NOMO-1 treated with dmso at 0.1 percent for 144 hours (cell line): ENCODE results near the gene PPP6R2.

Experiments used
- DNase-seq: peaks from one replicate; lab custom pipeline; 2025; ENCODE audit not compliant: unreplicated experiment; lab: John Stamatoyannopoulos, UW

The PPP6R2 gene

DNA sequence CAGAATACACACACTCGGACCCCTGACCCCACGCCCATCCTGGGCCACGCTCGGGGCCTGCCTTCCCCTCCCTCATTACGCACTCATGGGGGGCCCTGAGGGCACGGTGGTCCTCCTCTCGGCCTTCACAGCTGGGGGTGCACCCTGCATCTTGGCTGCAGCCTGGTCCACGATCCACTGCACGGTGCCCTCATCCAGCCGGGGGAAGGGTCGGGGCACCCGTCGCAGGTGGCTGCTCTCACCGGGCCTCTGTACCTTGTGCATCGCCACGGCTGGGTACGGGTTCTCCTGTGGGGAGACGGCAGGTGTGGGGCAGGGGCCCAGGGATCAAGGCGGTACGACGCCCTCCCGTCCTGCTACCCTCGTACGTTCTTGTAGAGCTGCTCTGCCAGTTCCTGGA lies 121.3 kb downstream of the PPP6R2 start:
- no peak for DNase-seq

DNA sequence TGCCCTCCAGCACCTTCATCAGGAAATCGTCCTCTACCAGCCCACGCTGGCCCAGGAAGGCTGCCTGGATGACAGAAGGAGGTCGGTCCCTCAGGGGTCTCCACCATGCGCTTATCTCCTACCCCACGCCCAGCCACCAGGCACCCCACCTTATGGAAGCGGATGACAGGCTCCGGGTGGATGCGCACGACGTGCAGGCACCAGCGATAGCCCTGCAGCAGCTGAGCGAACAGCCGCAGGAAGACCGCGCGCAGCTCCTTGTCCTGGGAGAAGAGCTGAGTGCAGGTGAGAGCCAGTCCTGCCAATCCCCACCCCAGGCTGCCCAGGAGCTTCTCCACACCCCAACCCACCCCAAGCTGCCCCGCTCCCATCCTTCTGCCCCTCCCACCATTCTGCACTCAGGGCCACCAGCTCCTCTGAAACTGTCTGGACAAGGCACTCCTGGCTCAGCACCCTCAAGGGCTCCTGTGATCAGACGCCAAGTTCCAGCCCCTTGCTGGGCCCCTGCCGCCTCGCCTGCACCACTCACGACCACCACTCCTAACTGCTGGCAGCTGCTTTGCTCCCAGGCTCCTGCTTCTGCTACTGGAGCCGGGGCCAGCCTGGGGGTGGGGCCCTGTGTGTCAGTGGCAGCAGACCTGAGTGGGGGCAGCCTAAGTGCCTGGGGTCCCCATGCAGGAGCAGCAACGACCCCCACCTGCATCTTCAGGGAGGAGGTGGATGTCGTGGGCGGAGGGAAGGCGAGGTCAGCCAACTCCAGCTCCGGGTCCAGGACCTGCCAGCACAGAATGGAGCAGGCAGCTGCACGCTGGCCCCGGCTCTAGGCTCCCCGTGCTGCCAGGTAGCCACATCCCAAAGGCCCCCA lies 122.2 kb downstream of the PPP6R2 start:
- no peak for DNase-seq

DNA sequence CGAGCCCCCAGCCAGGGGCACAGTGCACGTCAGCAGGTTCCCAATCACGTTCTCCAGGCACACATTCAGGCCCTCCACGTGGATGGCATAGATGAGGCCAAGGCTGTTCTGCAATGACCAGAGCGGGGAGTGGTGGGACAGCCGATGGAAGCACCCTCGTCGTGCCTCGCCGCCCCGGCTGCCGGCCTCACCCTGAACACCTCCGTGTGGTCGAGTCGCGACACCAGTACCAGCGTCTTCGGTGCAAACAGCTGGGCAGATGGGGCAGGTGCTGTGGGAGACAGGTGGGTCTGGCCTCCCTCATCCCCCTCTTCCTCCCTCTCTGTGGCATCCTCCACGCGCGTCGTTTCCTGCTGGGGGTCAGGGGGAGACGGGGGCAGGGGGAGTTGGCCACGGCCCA lies 124.2 kb downstream of the PPP6R2 start:
- no peak for DNase-seq

DNA sequence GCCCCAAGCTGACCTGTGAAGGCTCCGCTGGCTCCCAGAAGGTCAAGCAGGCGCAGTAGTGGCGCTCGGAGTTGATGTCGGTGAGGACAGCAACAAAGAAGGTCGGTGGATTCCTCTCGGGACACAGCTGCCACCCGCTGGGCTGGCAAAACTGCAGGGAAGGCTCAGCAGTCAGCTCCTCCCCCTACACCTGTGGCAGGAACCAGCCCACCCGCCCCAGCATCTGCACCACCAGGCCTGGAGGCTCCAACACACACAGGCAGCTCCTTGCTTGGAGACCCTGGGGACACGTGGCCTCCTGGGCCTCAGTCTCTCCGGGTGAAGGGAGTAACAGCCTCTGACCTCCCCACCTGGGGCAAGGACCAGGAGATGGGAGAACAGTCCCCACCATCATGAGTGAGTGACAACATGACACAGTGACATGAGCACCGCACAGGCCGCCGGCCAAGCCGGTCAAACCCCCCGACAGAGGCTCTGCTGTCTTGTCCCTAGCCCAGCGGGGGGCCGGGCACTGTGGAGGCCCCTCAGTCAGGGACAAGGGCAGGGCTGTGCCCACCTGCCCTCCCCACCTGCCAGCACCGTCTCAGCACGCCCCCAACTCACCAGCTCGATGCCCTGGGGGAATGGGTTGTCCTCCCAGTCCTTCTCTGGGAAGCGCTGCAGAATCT lies 124.8 kb downstream of the PPP6R2 start:
- no peak for DNase-seq

DNA sequence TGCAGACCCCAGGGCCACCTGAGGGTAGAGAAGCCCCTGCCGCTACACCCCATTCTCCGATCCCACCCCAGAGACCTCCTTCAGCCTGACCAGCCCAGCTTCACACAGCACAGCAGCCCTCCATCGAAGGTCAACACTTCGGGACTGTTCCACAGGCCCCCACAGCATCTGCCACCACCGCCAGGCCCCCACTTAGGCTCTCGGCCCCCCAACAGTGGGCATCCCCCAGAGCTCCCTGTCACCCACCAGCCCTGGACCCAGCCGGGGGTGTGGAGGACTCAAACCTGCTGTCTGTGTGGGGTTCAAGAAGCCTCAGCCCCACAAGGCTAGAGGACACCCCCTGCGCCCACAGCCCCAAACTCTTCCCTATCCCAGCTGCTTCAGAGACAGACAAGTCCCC lies 125.5 kb downstream of the PPP6R2 start:
- no peak for DNase-seq

DNA sequence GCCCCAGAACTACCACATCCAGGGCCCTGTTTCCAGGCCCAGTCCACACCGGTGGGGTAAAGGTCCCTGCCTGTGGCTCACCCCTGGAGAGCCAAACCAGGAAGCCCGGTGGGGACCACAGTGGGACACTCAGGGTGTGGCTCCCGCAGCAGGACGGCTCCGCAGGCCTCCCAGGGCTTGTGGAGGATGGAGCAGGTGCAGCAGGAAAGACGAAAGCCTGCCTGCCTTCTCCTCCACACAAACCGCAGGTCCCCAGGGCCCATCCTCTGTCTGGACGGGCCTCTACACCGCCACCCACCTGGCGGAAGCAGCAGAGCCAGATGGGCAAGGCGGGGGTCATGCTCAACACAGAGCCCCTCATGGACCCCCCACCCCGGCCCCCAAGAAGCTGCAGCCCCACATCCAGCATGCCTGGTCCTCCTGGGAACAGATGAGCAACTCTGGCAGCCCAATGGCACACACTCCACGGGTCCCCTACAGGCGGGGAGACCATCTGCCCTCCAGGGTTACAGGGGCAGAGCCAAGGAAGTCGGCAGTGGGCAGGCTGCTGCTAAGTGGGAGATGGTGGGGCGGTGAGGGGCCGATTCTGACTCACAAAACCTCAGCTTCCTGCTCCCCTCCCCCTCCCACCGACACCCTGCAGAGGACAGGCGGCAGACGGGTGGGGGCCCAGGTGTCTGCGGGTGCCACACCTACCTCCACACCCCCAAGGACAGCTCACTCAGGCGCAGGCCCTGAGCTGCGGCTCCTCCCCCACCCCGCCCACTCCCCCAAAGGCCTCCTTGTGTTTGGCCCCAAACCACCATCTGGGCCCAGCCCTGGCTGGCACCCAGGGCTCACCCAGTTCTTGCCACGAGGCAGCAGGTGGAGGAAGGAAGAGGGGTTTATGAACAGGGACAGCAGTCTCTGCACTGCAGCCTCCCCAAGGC lies 126.5 kb downstream of the PPP6R2 start:
- peak; percentile 84 for DNase-seq

DNA sequence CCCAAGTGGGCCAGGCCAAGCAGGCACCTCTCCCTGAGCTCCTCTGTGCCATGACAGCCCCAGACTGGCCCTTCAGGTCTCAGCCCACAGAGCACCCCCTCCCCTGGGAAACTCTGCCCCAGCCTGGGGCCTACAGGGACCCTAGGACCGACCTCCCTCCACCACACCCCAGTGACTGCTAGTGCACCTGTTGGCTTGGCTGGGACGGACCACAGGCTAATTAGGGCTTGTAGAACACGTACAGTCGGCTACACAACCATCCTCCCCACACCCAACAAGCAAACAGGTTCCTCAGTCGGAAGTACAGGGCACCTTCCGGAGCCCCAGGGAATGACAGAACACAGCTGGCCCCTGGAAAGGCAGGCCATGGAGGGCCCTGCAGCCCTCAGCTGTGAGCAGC lies 127.4 kb downstream of the PPP6R2 start:
- no peak for DNase-seq

DNA sequence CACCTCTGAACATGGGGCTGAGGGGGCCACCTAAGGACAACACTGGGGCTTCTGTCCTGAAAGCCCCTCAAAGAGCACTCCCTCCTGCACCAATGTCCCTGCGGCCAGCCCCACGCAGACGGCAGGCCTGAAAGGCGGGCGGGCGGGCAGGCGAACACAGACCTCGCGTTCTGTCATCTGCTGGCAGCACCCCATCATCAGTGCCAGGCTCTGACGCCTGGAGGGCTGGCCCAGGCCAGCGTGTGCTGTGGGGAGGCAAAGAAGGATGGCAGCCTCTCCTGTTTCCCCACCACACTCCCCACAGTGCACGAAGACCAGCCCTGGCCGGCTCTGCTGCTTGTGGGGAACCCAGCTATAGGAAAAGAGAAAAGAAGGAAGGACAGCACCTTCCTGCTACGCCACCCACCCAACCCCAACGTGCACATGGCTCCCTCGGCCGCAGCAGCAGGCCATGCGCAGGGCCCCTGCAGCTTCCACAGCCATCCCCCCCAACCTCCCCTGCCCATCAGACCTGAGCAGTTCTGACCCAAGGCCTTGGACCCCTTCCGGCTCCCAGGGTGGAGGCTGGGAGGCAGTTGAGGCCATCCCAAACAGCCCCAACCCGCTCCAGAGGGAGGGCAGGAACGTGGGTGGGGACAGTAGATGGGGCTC lies 128.2 kb downstream of the PPP6R2 start:
- DNase-seq: no peak

DNA sequence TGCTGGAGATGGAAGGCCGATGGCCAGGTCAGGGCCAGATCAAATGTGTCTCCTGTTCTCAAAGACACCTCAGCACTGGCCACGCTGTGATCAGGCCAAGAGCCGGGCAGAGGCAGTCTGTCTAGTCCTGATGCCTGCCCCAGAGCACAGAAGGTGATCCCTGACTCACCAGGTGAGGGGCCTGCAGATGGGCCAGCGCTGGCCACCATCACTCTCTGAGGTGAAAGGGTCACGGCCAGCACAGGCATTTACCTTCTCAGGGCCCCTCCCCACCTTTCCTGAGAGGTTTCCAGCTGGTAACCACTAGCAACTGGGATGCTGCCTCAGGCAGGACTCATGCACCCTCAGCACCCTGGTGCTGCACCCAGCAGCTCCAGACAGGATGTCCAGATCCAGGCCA lies 128.8 kb downstream of the PPP6R2 start:
- DNase-seq: no peak

DNA sequence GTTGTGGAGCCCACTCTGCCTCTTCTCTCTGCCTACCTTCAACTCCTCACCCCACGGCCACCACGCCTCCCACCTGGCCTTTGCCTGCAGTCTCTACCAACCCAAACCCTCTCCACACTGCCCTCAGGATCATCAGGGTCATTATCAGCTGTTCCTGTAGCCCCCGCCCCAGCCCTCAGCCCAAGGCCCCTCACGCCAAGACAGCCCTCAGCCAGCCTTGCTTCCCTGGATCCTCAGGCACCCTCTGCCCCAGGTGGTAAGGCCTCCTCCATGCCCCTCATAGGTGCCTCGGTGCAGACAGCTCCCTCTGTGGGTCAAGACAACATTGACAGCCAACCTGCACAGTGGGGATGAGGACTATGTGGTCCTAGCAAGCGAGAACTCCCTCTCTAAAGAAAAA lies 130.0 kb downstream of the PPP6R2 start:
- DNase-seq: no peak

DNA sequence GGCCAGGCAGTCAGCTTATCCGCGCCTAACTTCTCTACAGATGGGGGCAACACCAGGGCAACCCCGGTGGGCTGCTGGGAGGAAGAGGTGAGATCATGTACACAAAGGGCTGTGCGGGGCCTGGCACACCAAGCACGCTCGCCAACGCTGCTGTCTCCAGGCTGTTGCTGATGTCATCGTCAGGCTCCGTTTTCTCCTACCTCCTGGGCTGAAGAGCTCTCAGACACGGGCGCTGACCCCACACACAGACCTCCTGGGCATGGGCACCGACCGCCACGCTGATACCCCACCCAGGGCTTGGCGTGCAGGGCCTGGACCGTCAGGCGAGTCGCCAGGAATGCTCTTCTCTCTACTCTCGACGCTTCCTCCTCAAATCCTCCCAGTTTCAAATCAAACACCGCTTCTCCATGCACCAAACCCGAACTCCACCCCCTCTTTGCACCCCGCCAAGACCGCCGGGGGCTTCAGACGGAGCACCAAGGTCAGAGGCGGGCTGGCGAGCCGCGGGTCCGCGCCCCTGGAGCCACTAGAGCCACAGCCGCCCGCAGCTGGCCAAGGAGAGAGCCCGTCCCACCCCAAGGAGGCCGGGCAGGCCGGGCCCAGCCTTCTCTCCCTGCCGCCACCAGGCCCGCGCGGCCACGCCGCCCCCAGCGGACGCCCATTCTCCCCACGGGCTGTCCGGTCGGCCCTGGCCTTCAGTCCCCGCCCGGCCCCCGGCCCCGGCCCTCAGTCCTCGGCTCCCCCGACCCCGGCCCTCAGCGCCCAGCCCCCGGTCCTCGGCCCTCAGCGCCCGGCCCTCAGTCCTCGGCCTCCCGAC lies 130.9 kb downstream of the PPP6R2 start:
- DNase-seq: peak; percentile 25

DNA sequence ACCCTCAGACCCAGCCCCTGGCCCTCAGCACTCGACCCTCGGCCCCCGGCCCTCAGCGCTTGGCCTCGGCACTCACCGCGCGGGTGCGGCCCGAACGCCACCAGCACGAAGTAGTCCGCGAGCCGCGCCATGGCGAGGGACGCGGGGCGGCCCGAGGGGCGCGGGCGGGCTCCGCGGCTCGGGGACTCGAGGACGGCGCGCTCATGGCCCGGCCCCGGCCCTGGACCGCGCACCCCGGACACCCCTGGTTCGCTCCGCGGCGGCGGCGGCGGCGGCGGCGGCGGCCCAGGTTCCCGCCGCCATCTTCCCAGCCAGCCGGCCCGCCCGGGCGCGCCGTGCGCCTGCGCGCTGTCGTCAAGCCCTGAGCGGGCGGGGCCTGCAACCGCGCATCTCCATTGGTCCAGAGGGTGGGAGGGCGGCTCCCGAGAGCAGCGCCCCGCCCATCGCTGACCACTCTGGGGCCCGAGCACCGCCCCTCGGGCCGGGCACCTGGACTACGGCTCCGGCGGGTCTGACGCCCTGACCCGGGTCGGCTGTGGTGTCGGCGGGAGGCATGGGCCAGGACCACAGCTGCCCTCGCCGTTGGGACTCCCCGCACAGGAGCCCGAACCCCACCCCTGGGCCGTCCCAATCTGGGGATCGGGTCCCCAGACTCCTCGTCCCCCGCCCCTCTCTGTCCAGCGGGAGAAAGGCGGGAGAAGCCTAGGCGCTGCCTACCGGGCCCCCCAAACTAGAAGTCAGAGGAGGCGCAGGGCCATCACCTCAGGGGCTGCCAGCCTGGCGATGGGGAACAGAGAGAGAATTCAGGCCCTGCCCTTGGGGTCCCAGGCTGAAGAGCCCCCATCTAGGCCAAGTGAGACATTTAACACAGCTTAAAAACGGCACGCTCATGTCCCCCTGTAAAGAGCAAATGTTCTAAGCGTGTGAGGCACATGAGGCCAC lies 131.9 kb downstream of the PPP6R2 start, which contains the start of gene SBF1:
Gene SBF1 (minus strand): TSS at position 326 of the 942 bp plus-strand sequence. CDS start 195 bp downstream, at position 131.
- DNase-seq: peak; percentile 70

DNA sequence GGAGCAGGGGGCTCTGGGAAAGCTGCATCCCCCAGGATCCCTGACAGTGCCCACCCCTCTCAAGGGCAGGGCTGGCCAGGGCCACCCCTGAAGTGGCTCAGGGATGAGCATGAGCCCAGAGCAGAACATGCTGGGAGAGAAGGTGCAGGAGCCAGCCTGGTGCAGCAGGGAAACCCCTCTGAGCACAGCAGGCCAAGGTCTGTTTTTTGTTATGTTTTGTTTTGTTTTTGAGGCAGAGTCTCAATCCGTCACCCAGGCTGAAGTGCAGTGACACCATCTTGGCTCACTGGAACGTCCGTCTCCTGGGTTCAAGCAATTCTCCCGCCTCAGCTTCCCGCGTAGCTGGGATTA lies 132.5 kb downstream of the PPP6R2 start:
- no peak for DNase-seq

DNA sequence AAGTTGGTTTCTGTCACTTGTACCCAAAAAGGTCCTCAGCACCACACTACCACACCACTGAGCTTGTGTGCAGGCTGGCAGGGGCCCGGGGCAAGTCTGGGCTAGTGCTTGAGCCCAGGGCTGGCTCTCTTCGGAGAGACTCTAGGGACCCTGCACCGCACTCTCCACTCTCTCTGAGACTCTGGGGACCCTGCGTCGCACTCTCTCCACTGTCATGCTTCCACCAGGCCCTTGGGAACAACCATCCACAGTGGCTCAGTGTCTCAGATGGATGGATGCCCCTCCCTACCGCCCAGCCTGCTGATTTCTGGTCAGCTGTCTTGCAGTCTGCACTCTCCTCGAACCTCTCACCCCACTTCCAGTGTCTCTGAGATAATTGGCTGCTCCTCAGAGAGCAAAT lies 133.7 kb downstream of the PPP6R2 start:
- DNase-seq: no peak

DNA sequence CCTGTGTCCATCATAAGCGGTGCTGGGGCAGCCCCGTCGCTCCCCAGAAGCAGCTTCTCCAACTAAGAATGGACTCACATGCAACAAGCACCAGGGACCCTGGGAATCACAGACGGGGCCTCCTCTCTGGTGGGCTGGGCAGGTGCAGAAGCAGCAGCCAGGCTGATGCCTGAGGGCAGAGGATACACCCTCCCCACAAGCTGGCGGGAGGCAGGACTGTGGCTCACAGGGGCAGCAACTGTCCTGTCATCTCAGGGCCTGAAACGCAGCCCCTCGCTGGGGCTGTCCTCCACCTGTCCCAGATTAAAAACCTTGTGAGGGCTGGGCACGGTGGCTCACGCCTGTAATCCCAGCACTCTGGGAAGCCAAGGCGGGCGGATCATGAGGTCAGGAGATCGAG lies 134.8 kb downstream of the PPP6R2 start:
- DNase-seq: no peak

DNA sequence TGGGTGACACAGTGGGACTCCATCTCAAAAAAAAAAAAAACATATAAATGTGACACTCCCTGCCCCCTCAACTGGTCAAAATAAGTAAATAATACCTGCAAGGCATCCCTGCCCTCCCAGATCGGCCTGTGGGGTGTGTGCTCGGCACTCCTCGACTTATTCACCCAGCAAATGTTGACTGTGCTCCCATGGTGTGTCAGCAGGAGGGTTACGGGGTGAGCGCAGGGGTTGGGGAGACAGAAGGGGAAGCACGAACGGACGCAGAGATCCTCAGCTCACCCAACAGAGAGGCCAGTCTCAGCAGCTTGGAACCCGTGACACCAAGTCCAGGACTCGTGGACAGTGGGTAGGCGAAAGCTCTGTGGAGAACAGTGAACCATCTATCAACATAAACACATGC lies 136.6 kb downstream of the PPP6R2 start:
- DNase-seq: no peak

DNA sequence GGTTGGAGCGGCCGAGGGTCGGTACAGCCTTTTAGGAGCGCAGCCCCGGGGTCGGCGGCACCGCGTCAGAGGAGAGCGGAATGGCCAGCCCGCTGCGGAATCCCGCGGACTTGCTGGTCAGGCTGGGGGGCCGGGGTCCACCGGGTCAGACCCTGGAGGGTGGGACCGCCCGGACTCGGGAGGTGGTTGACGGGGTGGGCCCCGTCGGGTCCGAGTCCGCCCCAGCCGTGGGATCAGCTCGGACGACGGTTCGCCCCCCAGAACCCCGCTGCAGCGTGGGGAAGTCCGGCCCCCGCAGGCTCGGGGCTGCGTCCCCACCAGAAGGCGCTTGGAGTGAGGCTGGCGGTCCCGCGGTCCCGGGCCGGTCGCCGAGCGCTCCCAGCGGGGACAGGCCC lies 137.9 kb downstream of the PPP6R2 start:
- no peak for DNase-seq

DNA sequence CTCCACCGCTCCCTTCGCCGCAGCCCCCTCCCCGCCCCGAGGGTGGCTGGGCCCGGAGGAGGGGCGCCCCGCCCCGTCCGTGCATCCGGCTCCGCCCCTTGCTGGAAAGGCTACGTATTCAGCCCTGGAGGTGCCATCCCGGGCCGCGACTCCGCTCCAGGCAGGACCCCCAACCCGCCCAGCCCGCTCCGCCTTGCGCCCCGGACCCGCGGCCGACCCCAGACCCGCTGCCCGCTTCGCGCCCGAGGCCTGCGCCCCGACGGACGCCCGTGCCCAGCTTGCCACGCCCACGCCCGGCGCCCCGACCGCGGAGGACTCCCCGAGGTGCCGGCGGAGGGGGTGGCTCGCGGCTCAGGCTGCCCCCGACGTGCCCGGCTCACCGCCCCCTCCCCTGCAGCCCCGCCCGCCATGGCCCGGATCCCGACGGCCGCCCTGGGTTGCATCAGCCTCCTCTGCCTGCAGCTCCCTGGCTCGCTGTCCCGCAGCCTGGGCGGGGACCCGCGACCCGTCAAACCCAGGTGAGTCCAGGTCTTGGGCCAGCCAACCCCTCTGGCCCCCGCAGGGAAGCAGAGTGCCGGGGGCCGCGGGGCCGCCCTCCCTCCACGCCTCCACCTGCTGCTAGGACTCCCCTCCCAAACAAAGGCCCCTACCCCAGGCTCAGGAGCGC lies 138.4 kb downstream of the PPP6R2 start, which contains the start of gene ADM2:
Gene ADM2 (plus strand): TSS at position 104 of the 667 bp plus-strand sequence. CDS start 305 bp downstream, at position 409.
- DNase-seq: no peak
